ENCODE data around the gene TAAR9.
A peak's percentile ranks its signal among the peaks of the same experiment; 100 is the strongest.

Gene TAAR9

GRCh38 chr6:132537977-132538376 is at the start of gene TAAR9:
TAAR9 (plus strand) TSS chr6:132538277; CDS start chr6:132538290, 13 bp downstream.
- DNase-seq, result no peak

- no peak for DNase-seq
Measured at GRCh38 chr6:132489376-132489775, 48.7 kb upstream of the TAAR9 start.

- DNase-seq, result no peak
Measured at GRCh38 chr6:132490024-132490423, 48.1 kb upstream of the TAAR9 start.

- DNase-seq, result no peak
Measured at GRCh38 chr6:132490478-132491204, 47.4 kb upstream of the TAAR9 start.

GRCh38 chr6:132491303-132491702 is 46.8 kb upstream of the TAAR9 start:
- no peak for DNase-seq

GRCh38 chr6:132491881-132492280 is 46.2 kb upstream of the TAAR9 start:
- DNase-seq, result no peak

GRCh38 chr6:132494954-132495353 is 43.1 kb upstream of the TAAR9 start:
- DNase-seq, result no peak

GRCh38 chr6:132495604-132496079 is 42.4 kb upstream of the TAAR9 start:
- DNase-seq, result no peak

- no peak for DNase-seq
Measured at GRCh38 chr6:132496519-132497180, 41.4 kb upstream of the TAAR9 start.

- DNase-seq, result no peak
Measured at GRCh38 chr6:132498638-132499037, 39.4 kb upstream of the TAAR9 start.

- no peak for DNase-seq
Measured at GRCh38 chr6:132499757-132500156, 38.3 kb upstream of the TAAR9 start.

- DNase-seq, result no peak
Measured at GRCh38 chr6:132504757-132505156, 33.3 kb upstream of the TAAR9 start.

GRCh38 chr6:132505158-132505557 is 32.9 kb upstream of the TAAR9 start:
- DNase-seq, result no peak

- DNase-seq, result no peak
Measured at GRCh38 chr6:132506461-132506860, 31.6 kb upstream of the TAAR9 start.

- no peak for DNase-seq
Measured at GRCh38 chr6:132506869-132507808, 30.9 kb upstream of the TAAR9 start.

- no peak for DNase-seq
Measured at GRCh38 chr6:132511210-132511830, 26.8 kb upstream of the TAAR9 start.

GRCh38 chr6:132511831-132512220 is 26.3 kb upstream of the TAAR9 start:
- DNase-seq, result no peak

- DNase-seq, result no peak
Measured at GRCh38 chr6:132512342-132512637, 25.8 kb upstream of the TAAR9 start.

GRCh38 chr6:132512638-132513632 is 25.1 kb upstream of the TAAR9 start, which contains the start of gene STX7:
STX7 (minus strand) TSS chr6:132513116; CDS start chr6:132503530, 9,586 bp downstream.
- DNase-seq, result peak; percentile 55

GRCh38 chr6:132513831-132514545 is 24.1 kb upstream of the TAAR9 start:
- no peak for DNase-seq

- no peak for DNase-seq
Measured at GRCh38 chr6:132515386-132515785, 22.7 kb upstream of the TAAR9 start.

All from NCI-H1048 (cell line).